Right lobe of liver (tissue), 4 donors: ENCODE measurements around the gene RUNX2.

ENCODE experiments used
- CTCF ChIP-seq, 4 donors: fragments of 200-600 bp in 3 of 4; fragments of 450-650 bp in 1 of 4; IDR thresholded peaks; one replicate each; pipeline versions ENCODE4 v1.5.1 to v1.8.0; 2016 to 2022; ENCODE audit warnings: antibody characterized with exemption in 4 of 4, mild to moderate bottlenecking in 2 of 4
- POLR2A ChIP-seq: fragments of 450-650 bp; IDR thresholded peaks from one replicate; pipeline ENCODE4 v1.6.1; 2017; ENCODE audit warnings: antibody characterized with exemption, mild to moderate bottlenecking
- donor health status: DM: no; HTN: no; CAD: no.
- donor health status: DM: no; HTN: no; CAD: no.
- donor health status: DM: no; HTN: yes; CAD: no.

- TF ChIP-seq POLR2A (no peak), CTCF (IDR thresholded peaks at IDR 0.05) (no peak)
Measured at GRCh38 chr6:45428727-45429126, 100.6 kb downstream of the RUNX2 start.
